GM10847 (cell line): ENCODE measurements around the gene TEX19.

Source experiments
- POLR2A ChIP-seq: IDR thresholded peaks from 2 replicates; pipeline ENCODE4 v1.6.1; 2011; ENCODE audit not compliant: insufficient read length; ENCODE audit errors: extremely low read depth

The TEX19 gene

GRCh38 chr17:82358465-82359350 is at the start of gene TEX19:
TEX19 (plus strand) TSS chr17:82359247; CDS start chr17:82362151, 2,904 bp downstream.
- TF ChIP-seq POLR2A = no peak

GRCh38 chr17:82309656-82310570 is 49.1 kb upstream of the TEX19 start:
- no peak for TF ChIP-seq POLR2A

- no peak for TF ChIP-seq POLR2A
Observed at GRCh38 chr17:82310877-82311276, 48.2 kb upstream of the TEX19 start.

GRCh38 chr17:82311971-82312370 is 47.1 kb upstream of the TEX19 start:
- no peak for TF ChIP-seq POLR2A

- TF ChIP-seq POLR2A = no peak
Observed at GRCh38 chr17:82313195-82314011, 45.6 kb upstream of the TEX19 start.

- TF ChIP-seq POLR2A = no peak
Observed at GRCh38 chr17:82314012-82314726, 44.9 kb upstream of the TEX19 start.

GRCh38 chr17:82314727-82315605 is 44.1 kb upstream of the TEX19 start:
- no peak for TF ChIP-seq POLR2A

GRCh38 chr17:82315703-82316358 is 43.2 kb upstream of the TEX19 start:
- no peak for TF ChIP-seq POLR2A

- no peak for TF ChIP-seq POLR2A
Observed at GRCh38 chr17:82316651-82317393, 42.2 kb upstream of the TEX19 start.

GRCh38 chr17:82317394-82318168 is 41.5 kb upstream of the TEX19 start, which contains the start of gene CD7:
CD7 (minus strand) TSS chr17:82317608; CDS start chr17:82317495, 113 bp downstream.
- TF ChIP-seq POLR2A = no peak

- no peak for TF ChIP-seq POLR2A
Observed at GRCh38 chr17:82318169-82318498, 40.9 kb upstream of the TEX19 start.
